Stomach (tissue), 9 donors: ENCODE measurements around the gene C2CD2L. TPM values are rescaled to one million over a fixed set of nuclear protein-coding genes. Genes with fewer than 3 reads are reported as not detected.

Experiments
- DNase-seq, 2 donors: peaks; one replicate each; pipeline versions ENCODE4 v3.0.0 to v3.0.0-alpha.2; 2013 to 2019
- H3K27ac ChIP-seq, 5 donors: fragments of 200-600 bp in 4 of 5; sonication (generic) in 4 of 5; one replicate each; pipeline ENCODE4 v1.5.1; 2013 to 2019; ENCODE audit warnings: mild to moderate bottlenecking in 1 of 5, moderate library complexity in 1 of 5
- H3K27me3 ChIP-seq, 3 donors: fragments of 200-600 bp; sonication (generic); one replicate each; pipeline ENCODE4 v1.5.1; 2017 to 2019; ENCODE audit warnings: mixed run types in 1 of 3
- H3K36me3 ChIP-seq, 4 donors: fragments of 200-600 bp; sonication (generic); 1 replicate in 3 of 4; 2 replicates in 1 of 4; pipeline ENCODE4 v1.5.1; 2016 to 2019
- H3K4me1 ChIP-seq, 4 donors: fragments of 200-600 bp; sonication (generic); one replicate each; pipeline ENCODE4 v1.5.1; 2016 to 2019
- H3K4me3 ChIP-seq, 4 donors: fragments of 200-600 bp; sonication (generic) in 3 of 4; one replicate each; pipeline ENCODE4 v1.5.1; 2016 to 2019; ENCODE audit warnings: mild to moderate bottlenecking in 1 of 4
- H3K9me3 ChIP-seq, 4 donors: fragments of 200-600 bp; sonication (generic); one replicate each; pipeline ENCODE4 v1.5.1; 2016 to 2019
- CTCF ChIP-seq, 7 experiments: fragments of 450-650 bp in 4 of 7; fragments of 200-600 bp in 3 of 7; sonication (generic) in 3 of 7; IDR thresholded peaks; one replicate each; pipeline ENCODE4 v1.5.1; 2016 to 2019; ENCODE audit warnings: antibody characterized with exemption in 7 of 7, control low read depth in 2 of 7, mild to moderate bottlenecking in 1 of 7
- EP300 ChIP-seq: sonication (generic); formaldehyde crosslinking; IDR thresholded peaks from one replicate; pipeline ENCODE4 v1.6.1; 2017; ENCODE audit warnings: antibody characterized with exemption
- POLR2A ChIP-seq, 4 donors: fragments of 450-650 bp; IDR thresholded peaks; one replicate each; pipeline ENCODE4 v1.6.1; 2016; ENCODE audit warnings: antibody characterized with exemption in 4 of 4, control low read depth in 2 of 4, mild to moderate bottlenecking in 1 of 4, moderate library complexity in 1 of 4
- POLR2AphosphoS5 ChIP-seq, 3 donors: sonication (generic); formaldehyde crosslinking; IDR thresholded peaks; one replicate each; pipeline ENCODE4 v1.6.1; 2016; ENCODE audit warnings: antibody characterized with exemption in 3 of 3
- WGBS, 5 donors: extraction: QIAGEN DNeasy Blood & Tissue Kit in 3 of 5; methylation state at CpG; one replicate each; pipeline versions ENCODE4 v1.1.5 to v1.1.7; 2013 to 2018; 5-methylcytosine and 5-hydroxymethylcytosine counted together
- intact Hi-C: fragments of 100-400 bp; cut with DNase I; formaldehyde crosslinking; loops from one replicate; pipeline ENCODE4 v1.15.1; 2023; ENCODE audit warnings: low total_unique reads
- polyA plus RNA-seq, 3 donors: library from polyadenylated mRNA; stranded (reverse); fragments of 200-250 nt; gene quantifications; one replicate each; pipeline ENCODE4 v1.2.3, GENCODE V29; 2013
- total RNA-seq, 5 donors: library from RNA; depleted of rRNA; stranded (reverse); fragments of >200 nt; gene quantifications; one replicate each; pipeline versions ENCODE4 v1.1.0 to v1.2.3, GENCODE V29; 2014 to 2016
- donor health status: healthy with polysubstance abuse.
- donor health status: Bipolar disorder and iron deficiency.
- donor health status: healthy.

Gene C2CD2L
- total and polyA plus RNA-seq, 8 donors: 1.7 to 19.9 (median 6.0) TPM

GRCh38 chr11:119153049-119153818 lies 46.1 kb downstream of the C2CD2L start:
- DNase-seq: no peak
- intact Hi-C loops: no loop called here
- no peaks in the 10 kb centered on the region for H3K36me3 ChIP-seq
- H3K9me3 ChIP-seq: no peaks in the 10 kb centered on the region
- peaks cover 0 to 35% (median 18%) of the 10 kb centered on the region in 3 donors for H3K27me3 ChIP-seq
- H3K4me3 ChIP-seq: no peak overlapping the region
- no peak for TF ChIP-seq POLR2A (IDR thresholded peaks at IDR 0.05)
- no peak for TF ChIP-seq EP300
- no peak overlapping the region for H3K27ac ChIP-seq
- H3K4me1 ChIP-seq: peaks cover 12 to 23% (median 20%) of the 10 kb centered on the region in 4 donors
- 74 to 87% (median 80%) methylated on average over 5 to 9 of the region's 9 CpGs for WGBS, 5 donors

DNA sequence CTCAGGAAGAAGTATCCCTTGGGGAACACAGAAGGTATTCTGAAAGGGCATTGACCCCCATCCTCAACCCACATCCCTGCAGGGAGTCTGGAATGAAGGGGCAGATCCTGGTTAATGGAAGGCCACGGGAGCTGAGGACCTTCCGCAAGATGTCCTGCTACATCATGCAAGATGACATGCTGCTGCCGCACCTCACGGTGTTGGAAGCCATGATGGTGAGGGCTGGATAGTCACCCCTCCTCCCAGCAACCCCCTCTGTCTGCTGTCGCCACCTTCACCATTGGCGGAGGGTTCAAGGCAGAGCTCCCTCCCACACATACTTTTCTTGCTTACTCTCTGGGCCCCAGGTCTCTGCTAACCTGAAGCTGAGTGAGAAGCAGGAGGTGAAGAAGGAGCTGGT lies 47.0 kb downstream of the C2CD2L start:
- no peak for TF ChIP-seq POLR2AphosphoS5 (IDR thresholded peaks at IDR 0.05)
- no peak for TF ChIP-seq POLR2A (IDR thresholded peaks at IDR 0.05)
- TF ChIP-seq CTCF (IDR thresholded peaks at IDR 0.05): no peak
- TF ChIP-seq EP300: no peak
- intact Hi-C loops: no loop called here
- 82 to 92% (median 91%) methylated on average over 4 to 6 of the region's 6 CpGs for WGBS, 5 donors

GRCh38 chr11:119155733-119156492 lies 48.8 kb downstream of the C2CD2L start:
- Histone ChIP-seq H3K4me1 (no peaks in the 10 kb centered on the region), H3K9me3 (no peaks in the 10 kb centered on the region), H3K27ac (no peak overlapping the region), H3K36me3 (no peaks in the 10 kb centered on the region), H3K4me3 (no peak overlapping the region), H3K27me3 (peaks cover 0 to 8% (median 0%) of the 10 kb centered on the region in 3 donors)
- TF ChIP-seq POLR2A (IDR thresholded peaks at IDR 0.05) (no peak), EP300 (no peak), CTCF (IDR thresholded peaks at IDR 0.05) (no peak), POLR2AphosphoS5 (IDR thresholded peaks at IDR 0.05) (no peak)
- WGBS, 5 donors: 39 to 51% (median 46%) methylated on average over 7 to 8 of the region's 8 CpGs
- intact Hi-C loops: no loop called here
- DNase-seq: no peak

More for the DNA sequence above, 47.0 kb downstream of the C2CD2L start:
- no peak for DNase-seq
- H3K36me3 ChIP-seq: no peaks in the 10 kb centered on the region
- no peaks in the 10 kb centered on the region for H3K9me3 ChIP-seq
- H3K4me3 ChIP-seq: no peak overlapping the region
- H3K4me1 ChIP-seq: peaks cover 6 to 16% (median 11%) of the 10 kb centered on the region in 4 donors
- H3K27ac ChIP-seq: no peak overlapping the region
- peaks cover 0 to 26% (median 9%) of the 10 kb centered on the region in 3 donors for H3K27me3 ChIP-seq

DNA sequence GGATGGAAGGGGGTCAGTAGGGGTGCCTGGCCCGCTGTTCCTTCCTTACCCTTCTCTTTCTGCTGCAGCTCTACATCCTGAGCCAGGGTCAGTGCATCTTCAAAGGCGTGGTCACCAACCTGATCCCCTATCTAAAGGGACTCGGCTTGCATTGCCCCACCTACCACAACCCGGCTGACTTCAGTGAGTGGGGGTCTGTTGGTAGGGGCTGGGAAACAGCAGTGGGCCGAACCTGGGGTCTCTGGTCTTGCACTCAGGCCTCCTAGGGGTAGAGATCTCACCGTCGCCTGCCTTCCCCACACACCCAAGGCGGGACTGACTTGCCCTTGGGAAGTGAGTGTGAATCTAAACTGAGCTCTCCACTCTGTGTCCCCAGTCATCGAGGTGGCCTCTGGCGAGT lies 49.4 kb downstream of the C2CD2L start:
- H3K4me1 ChIP-seq: no peaks in the 10 kb centered on the region
- H3K36me3 ChIP-seq: no peaks in the 10 kb centered on the region
- no peak overlapping the region for H3K4me3 ChIP-seq
- intact Hi-C loops: no loop called here
- peaks cover 0 to 4% (median 0%) of the 10 kb centered on the region in 3 donors for H3K27me3 ChIP-seq
- DNase-seq: no peak
- TF ChIP-seq POLR2A (IDR thresholded peaks at IDR 0.05) (no peak), EP300 (no peak), POLR2AphosphoS5 (IDR thresholded peaks at IDR 0.05) (no peak), CTCF (IDR thresholded peaks at IDR 0.05) (no peak)
- H3K27ac ChIP-seq: no peak overlapping the region
- WGBS, 5 donors: 78 to 86% (median 85%) methylated on average over 4 to 10 of the region's 10 CpGs
- no peaks in the 10 kb centered on the region for H3K9me3 ChIP-seq
